ENCODE results near the gene TAF9.

The TAF9 gene

DNA sequence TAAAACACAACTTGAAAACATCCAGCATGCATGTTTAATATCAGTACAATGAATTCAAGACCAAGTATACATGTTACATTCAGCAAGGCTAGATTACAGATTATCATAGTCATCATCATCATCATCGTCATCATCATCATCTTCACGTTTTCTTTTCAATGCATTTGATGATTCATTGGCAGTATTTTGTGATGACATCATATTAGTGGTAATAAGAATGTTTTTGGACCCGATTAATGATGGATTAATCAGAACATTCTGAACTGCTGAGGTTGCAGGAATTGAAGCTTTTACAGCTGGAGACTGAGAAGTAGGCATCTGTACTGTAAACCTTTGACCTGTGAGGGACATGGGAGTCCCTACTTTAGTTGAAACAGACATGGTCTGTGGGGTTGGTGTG, 4.5 kb downstream of the TAF9 start:
- DNase-seq (ENCODE audit: low spot score): no peak
- TF ChIP-seq, protein P1, sequence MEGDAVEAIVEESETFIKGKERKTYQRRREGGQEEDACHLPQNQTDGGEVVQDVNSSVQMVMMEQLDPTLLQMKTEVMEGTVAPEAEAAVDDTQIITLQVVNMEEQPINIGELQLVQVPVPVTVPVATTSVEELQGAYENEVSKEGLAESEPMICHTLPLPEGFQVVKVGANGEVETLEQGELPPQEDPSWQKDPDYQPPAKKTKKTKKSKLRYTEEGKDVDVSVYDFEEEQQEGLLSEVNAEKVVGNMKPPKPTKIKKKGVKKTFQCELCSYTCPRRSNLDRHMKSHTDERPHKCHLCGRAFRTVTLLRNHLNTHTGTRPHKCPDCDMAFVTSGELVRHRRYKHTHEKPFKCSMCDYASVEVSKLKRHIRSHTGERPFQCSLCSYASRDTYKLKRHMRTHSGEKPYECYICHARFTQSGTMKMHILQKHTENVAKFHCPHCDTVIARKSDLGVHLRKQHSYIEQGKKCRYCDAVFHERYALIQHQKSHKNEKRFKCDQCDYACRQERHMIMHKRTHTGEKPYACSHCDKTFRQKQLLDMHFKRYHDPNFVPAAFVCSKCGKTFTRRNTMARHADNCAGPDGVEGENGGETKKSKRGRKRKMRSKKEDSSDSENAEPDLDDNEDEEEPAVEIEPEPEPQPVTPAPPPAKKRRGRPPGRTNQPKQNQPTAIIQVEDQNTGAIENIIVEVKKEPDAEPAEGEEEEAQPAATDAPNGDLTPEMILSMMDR (IDR thresholded peaks at IDR 0.05; ENCODE audit: extremely low read depth, missing control alignments): no peak

DNA sequence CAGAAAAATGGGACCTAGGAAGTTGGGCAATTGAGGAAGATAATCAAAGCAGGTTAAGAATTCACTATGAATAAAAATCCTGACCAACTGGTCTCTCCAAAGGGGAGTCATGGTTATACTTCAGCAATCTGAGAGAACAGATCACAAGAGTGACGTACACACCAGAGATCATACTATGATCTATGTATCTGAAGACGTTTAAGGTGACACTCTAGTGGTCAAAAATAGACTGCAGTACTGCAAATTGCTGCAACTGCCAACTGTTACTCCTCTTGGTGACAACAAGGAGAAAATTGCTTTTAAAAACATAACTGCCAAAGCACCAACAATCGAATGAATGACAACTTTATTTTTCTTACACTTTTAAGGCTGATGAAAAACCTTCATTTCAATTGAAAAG, 4.9 kb downstream of the TAF9 start:
- DNase-seq (ENCODE audit: low spot score): peak; percentile 25
- TF ChIP-seq, protein P1 (IDR thresholded peaks at IDR 0.05; ENCODE audit: extremely low read depth, missing control alignments): no peak

DNA sequence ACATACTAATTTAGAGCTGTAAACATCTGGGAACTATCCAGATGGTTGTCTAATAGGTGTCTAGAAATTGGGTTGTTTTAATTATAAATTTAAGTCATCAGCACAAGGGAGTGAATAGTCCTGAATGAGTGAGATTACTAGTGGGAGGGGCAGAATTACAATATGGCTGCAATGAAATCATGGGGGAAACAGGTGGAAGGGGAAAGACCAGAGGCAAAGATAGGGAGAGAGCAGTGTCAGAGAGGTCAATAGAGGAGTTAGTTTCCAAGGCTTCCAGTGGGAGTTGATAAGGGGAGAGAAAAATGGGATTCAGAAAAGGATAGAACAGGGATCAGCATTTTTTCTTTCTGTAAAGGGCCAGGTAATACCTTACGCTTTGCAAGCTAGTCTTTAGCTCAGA, 8.9 kb downstream of the TAF9 start:
- TF ChIP-seq, protein P1 (IDR thresholded peaks at IDR 0.05; ENCODE audit: extremely low read depth, missing control alignments): no peak
- no peak for DNase-seq (ENCODE audit: low spot score)

DNA sequence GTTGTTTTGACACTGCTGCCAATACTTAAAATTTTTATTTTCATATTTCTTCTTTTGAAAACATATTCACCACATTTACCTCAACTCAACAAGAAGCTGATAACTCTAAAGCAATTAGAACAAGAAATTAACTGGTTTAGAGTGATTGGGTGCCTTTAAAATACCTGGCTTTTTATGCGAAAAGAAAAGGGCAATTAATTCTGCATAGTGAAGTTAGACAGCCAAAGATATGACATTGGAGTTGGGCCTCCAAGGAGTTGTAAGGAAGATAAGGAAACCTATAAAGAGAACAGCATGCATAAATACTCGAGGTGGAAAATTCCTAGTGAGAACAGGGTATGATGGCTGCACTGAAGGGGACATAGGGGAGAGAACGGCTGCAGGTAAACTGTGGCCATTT, 9.6 kb downstream of the TAF9 start:
- DNase-seq (ENCODE audit: low spot score): no peak
- TF ChIP-seq, protein P1 (IDR thresholded peaks at IDR 0.05; ENCODE audit: extremely low read depth, missing control alignments): no peak

DNA sequence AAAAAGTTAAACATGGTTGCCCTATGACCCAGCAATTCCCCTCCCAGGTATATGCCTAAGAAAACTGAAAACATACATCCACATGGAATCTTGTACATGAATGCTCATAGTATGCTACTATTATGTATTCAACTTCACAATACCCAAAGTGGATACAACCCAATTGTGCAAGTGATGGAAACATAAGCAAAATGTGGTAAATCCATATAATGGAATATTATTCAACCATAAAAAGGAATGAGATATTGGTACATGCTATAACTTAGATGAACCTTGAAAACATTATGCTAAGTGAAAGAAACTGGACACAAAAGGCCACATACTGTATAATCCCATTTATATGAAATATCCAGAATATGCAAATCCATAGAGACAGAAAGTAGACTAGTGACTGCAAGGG, 18.7 kb downstream of the TAF9 start:
- TF ChIP-seq, protein P1 (IDR thresholded peaks at IDR 0.05; ENCODE audit: extremely low read depth, missing control alignments): no peak
- no peak for DNase-seq (ENCODE audit: low spot score)

DNA sequence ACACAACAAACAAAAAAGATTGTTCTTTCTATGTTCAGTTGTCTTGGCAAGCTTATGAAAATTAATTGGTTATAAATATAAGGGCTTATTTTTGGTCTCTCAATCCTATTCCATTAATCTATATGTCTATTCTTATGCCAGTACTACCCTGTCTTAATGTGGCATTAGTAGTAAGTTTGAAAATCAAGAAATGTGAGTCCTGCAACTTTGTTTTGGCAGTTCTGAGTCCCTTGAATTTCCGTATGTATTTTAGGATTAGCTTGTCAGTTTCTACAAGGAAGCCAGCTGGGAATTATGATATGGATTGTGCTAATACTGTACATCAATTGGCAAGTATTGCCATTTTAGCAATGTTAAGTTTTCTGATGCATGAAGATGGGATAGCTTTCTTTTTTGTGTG, 26.2 kb downstream of the TAF9 start:
- TF ChIP-seq, protein P1 (IDR thresholded peaks at IDR 0.05; ENCODE audit: extremely low read depth, missing control alignments): no peak
- no peak for DNase-seq (ENCODE audit: low spot score)

DNA sequence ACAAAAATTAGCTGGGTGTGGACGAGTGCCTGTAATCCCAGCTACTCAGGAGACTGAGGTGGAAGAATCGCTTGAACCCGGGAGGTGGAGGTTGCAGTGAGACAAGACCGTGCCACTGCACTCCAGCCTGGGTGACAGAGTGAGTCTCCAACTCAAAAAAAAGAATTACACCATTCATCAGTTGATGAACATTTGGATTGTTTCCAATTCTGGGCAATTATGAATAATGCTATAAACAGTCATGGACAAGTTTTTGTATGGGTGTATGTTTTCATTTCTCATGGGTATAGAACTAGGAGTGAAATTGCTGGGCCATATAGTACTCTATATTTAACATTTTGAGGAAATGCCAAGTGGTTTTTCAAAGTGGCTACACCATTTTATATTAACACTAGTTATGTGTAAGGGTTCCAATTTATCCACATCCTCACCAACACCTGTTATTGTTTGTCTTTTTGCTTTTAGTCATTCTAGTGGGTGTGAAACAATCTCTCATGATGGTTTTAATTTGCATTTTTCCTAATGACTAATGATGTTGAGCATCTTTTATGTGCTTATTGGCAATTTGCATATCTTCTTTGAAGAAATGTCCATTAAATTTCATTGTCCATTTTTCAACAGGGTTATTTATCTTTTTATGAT, 27.7 kb downstream of the TAF9 start:
- TF ChIP-seq, protein P1 (IDR thresholded peaks at IDR 0.05; ENCODE audit: extremely low read depth, missing control alignments): no peak

More for the DNA sequence above, 27.7 kb downstream of the TAF9 start:
- DNase-seq (ENCODE audit: low spot score): no peak
